GM12878 (cell line): Measurements from ENCODE around the gene SLC26A11. TPM values are rescaled to one million over a fixed set of nuclear protein-coding genes. Genes with fewer than 3 reads are reported as not detected.

ENCODE experiments used
- ATAC-seq: fragments of 200-7000 bp; cut with Tn5 transposase; 3 replicates; pipeline ENCODE4 v1.9.1; 2020; ENCODE audit warnings: mild to moderate bottlenecking, moderate library complexity
- BruUV-seq: library from RNA; stranded (reverse); fragments of 400-500 nt; replicated peaks from 2 replicates; lab custom pipeline; 2021; lab: Mats Ljungman, UMichigan
- CTCF ChIA-PET: fragments of 300-600 bp; sonication (Branson Sonifier 250); formaldehyde crosslinking; extraction: SDS; loops from one replicate; lab custom pipeline; 2021; ENCODE audit warnings: inconsistent platforms; lab: Yijun Ruan, JAX
- POLR2A ChIA-PET: fragments of 350-600 bp; formaldehyde crosslinking; extraction: SDS; loops from one replicate; lab custom pipeline; 2021; ENCODE audit warnings: inconsistent platforms; lab: Charles Lee
- RAD21 ChIA-PET: fragments of 300-600 bp; sonication (Branson Sonifier 250); formaldehyde crosslinking; loops from one replicate; lab custom pipeline; 2023; ENCODE audit warnings: antibody characterized with exemption; ENCODE audit not compliant: unreplicated experiment; lab: Charles Lee
- SMC1A ChIA-PET: fragments of 300-600 bp; sonication (Branson Sonifier 250); formaldehyde crosslinking; loops from one replicate; lab custom pipeline; 2023; ENCODE audit not compliant: unreplicated experiment, uncharacterized antibody; lab: Charles Lee
- DNase-seq: peaks from one replicate; pipeline ENCODE4 v3.0.0-alpha.2; 2011; ENCODE audit warnings: low read depth, low spot score
- FAIRE-seq: peaks from 3 replicates; lab custom pipeline; 2011; peaks lifted over from hg19 to GRCh38; lab: Jason Lieb, UNC
- H2AFZ ChIP-seq: 2 replicates; pipeline ENCODE4 v1.6.0; 2011; ENCODE audit warnings: low read depth, low read length, control low read depth; ENCODE audit not compliant: control insufficient read depth
- H3K27ac ChIP-seq: 2 replicates; pipeline ENCODE4 v1.5.1; 2011; ENCODE audit warnings: control low read depth; ENCODE audit not compliant: control insufficient read depth, insufficient read depth
- H3K27me3 ChIP-seq, 2 experiments: replicated peaks in 1 of 2; 2 replicates each; pipeline versions ENCODE4 v1.6.0 to v1.6.1; 2011; ENCODE audit warnings: low read length in 1 of 2; ENCODE audit not compliant: control insufficient read depth in 2 of 2, insufficient read depth in 2 of 2
- H3K36me3 ChIP-seq, 2 experiments: 2 replicates each; pipeline ENCODE4 v1.5.1; 2011; ENCODE audit warnings: low read length in 1 of 2; ENCODE audit not compliant: control insufficient read depth in 2 of 2, insufficient read depth in 2 of 2
- H3K4me1 ChIP-seq: 2 replicates; pipeline ENCODE4 v1.6.1; 2011; ENCODE audit warnings: mild to moderate bottlenecking, low read length, moderate library complexity, mixed read lengths; ENCODE audit not compliant: control insufficient read depth, insufficient read depth
- H3K4me2 ChIP-seq: 2 replicates; pipeline ENCODE4 v1.6.0; 2011; ENCODE audit warnings: control low read depth; ENCODE audit not compliant: control insufficient read depth, insufficient read depth
- H3K4me3 ChIP-seq: fragments of 200-600 bp; sonication (generic); 2 replicates; pipeline ENCODE4 v1.5.1; 2016
- H3K79me2 ChIP-seq: 2 replicates; pipeline ENCODE4 v1.6.0; 2011; ENCODE audit warnings: low read length; ENCODE audit not compliant: control insufficient read depth, insufficient read depth
- H3K9ac ChIP-seq: 2 replicates; pipeline ENCODE4 v1.8.0; 2011; ENCODE audit warnings: low read length, control low read depth, mixed read lengths; ENCODE audit not compliant: control insufficient read depth, insufficient read depth
- H3K9me3 ChIP-seq: replicated peaks from 3 replicates; pipeline ENCODE4 v1.5.1; 2011; ENCODE audit warnings: mild to moderate bottlenecking, low read length; ENCODE audit not compliant: control insufficient read depth, insufficient read depth
- H4K20me1 ChIP-seq: 2 replicates; pipeline ENCODE4 v1.6.0; 2011; ENCODE audit not compliant: control insufficient read depth, insufficient read depth
- BHLHE40 ChIP-seq, 2 experiments: fragments of 450-650 bp in 1 of 2; IDR thresholded peaks; 2 replicates each; pipeline ENCODE4 v1.6.1; 2011 to 2017; ENCODE audit warnings: low read depth in 2 of 2, borderline replicate concordance in 1 of 2, improper control_type of control experiment in 1 of 2, low read length in 1 of 2, mild to moderate bottlenecking in 1 of 2
- HDAC2 ChIP-seq: fragments of 200-600 bp; sonication (generic); IDR thresholded peaks from 2 replicates; pipeline ENCODE4 v1.6.1; 2017
- MLLT1 ChIP-seq: fragments of 450-650 bp; IDR thresholded peaks from 2 replicates; pipeline ENCODE4 v1.6.1; 2016; ENCODE audit warnings: mild to moderate bottlenecking
- NR2C2 ChIP-seq: IDR thresholded peaks from 2 replicates; pipeline ENCODE4 v1.6.1; 2011; ENCODE audit warnings: borderline replicate concordance, low read depth; ENCODE audit not compliant: control insufficient read depth, insufficient read length
- ZNF687 ChIP-seq: fragments of 450-650 bp; IDR thresholded peaks from 2 replicates; pipeline ENCODE4 v1.6.1; 2017; ENCODE audit warnings: mild to moderate bottlenecking, moderate library complexity
- WGBS: methylation state at CpG from one replicate; pipeline ENCODE4 v1.1.6; 2016; ENCODE audit warnings: low lambda C conversion rate; ENCODE audit not compliant: insufficient replicate concordance, insufficient coverage; ENCODE audit errors: missing lambda C conversion rate; 5-methylcytosine and 5-hydroxymethylcytosine counted together
- in situ Hi-C: fragments of 300-500 bp; cut with MboI; formaldehyde crosslinking; loops from 9 replicates; pipeline ENCODE4 v1.14.3; 2018; ENCODE audit warnings: mixed read lengths
- intact Hi-C: fragments of 100-400 bp; cut with micrococcal nuclease; formaldehyde crosslinking; loops from one replicate; pipeline ENCODE4 v1.14.2; 2022; ENCODE audit not compliant: unreplicated experiment
- polyA plus RNA-seq, 11 experiments: library from polyadenylated mRNA; depleted of rRNA in 4 of 11; unstranded in 6 of 11; stranded (reverse) in 5 of 11; fragments of >200 nt; fragmentation: Nextera tagmentation in 4 of 11; fragmentation: Illumina TruSeq in 1 of 11; extraction: Ambion mirVana in 4 of 11; extraction: Trizol in 1 of 11; gene quantifications; 1 replicate in 1 of 11; 2 replicates in 10 of 11; pipeline versions ENCODE4 v1.2.1 to v1.2.3, GENCODE V29; 2011 to 2016; ENCODE audit warnings: inconsistent platforms in 2 of 11, missing spikeins in 2 of 11, low read depth in 1 of 11
- total RNA-seq, 4 experiments: library from RNA; depleted of rRNA in 3 of 4; stranded (reverse); fragments of >200 nt in 3 of 4; fragmentation: Illumina TruSeq in 1 of 4; extraction: Trizol in 1 of 4; gene quantifications; 2 replicates each; pipeline versions ENCODE4 v1.2.1 to v1.2.3, GENCODE V29; 2013 to 2021

SLC26A11 gene
- total and polyA plus RNA-seq, 10 of the 15 experiments (the other 5 are each of a cell fraction or from before 2014, with no cell fraction given), result 0.05 to 4.1 (median 1.2) TPM; not detected in 1

GRCh38 chr17:80279895-80280294, 59.7 kb downstream of the SLC26A11 start:
- no peaks in the 10 kb centered on the region for H3K4me1 ChIP-seq
- ChIA-PET RAD21 (no interaction called here), CTCF (no interaction called here), POLR2A (no interaction called here), SMC1A (no interaction called here)
- H3K36me3 ChIP-seq, result peaks cover 9 to 28% of the 10 kb centered on the region in 2 experiments; a peak in 3 of 4 replicates
- H3K9me3 ChIP-seq, result no peaks in the 10 kb centered on the region
- no peak overlapping the region for H3K4me3 ChIP-seq
- BruUV-seq, result TSS peak; percentile 22
- H3K27ac ChIP-seq, result no peak overlapping the region
- no peak overlapping the region for H3K4me2 ChIP-seq
- in situ Hi-C loops, result no loop called here
- over 99% methylated on average over 14 of the region's 14 CpGs for WGBS
- intact Hi-C loops, result no loop called here
- DNase-seq (no peak), FAIRE-seq (no peak), ATAC-seq (no peak)
- H3K79me2 ChIP-seq, result no peaks in the 10 kb centered on the region; the same call in none of the 2 replicates
- H3K27me3 ChIP-seq, result no peaks in the 10 kb centered on the region
- no peak for TF ChIP-seq MLLT1
- H4K20me1 ChIP-seq, result 0 out of 2 replicates have a peak, but pooled peaks cover 2% of the 10 kb centered on the region
- no peak overlapping the region for H3K9ac ChIP-seq
- no peak overlapping the region for H2AFZ ChIP-seq

- ATAC-seq (no peak), FAIRE-seq (no peak), DNase-seq (no peak)
- ChIA-PET SMC1A (no interaction called here), RAD21 (no interaction called here), CTCF (interaction anchor here (0.6 kb wide), 1 partner anchor 13 kb away, joined by 3 read pairs; no protein-coding TSS in a partner anchor), POLR2A (interaction anchor here (0.6 kb wide), 1 partner anchor 444 kb away, joined by 3 read pairs; no protein-coding TSS in a partner anchor)
- 96% methylated on average over 10 of the region's 10 CpGs for WGBS
- no TSS peak for BruUV-seq
- H2AFZ ChIP-seq, result no peak overlapping the region
- peaks cover 9 to 32% of the 10 kb centered on the region in 2 experiments; a peak in 3 of 4 replicates for H3K36me3 ChIP-seq
- no peak overlapping the region for H3K4me2 ChIP-seq
- no peaks in the 10 kb centered on the region for H3K4me1 ChIP-seq
- no peak overlapping the region for H3K9ac ChIP-seq
- H4K20me1 ChIP-seq, result 0 out of 2 replicates have a peak, but pooled peaks cover 2% of the 10 kb centered on the region
- no peaks in the 10 kb centered on the region for H3K9me3 ChIP-seq
- in situ Hi-C loops, result no loop called here
- H3K27me3 ChIP-seq, result no peaks in the 10 kb centered on the region
- H3K4me3 ChIP-seq, result no peak overlapping the region
- intact Hi-C loops, result no loop called here
- no peak overlapping the region for H3K27ac ChIP-seq
- H3K79me2 ChIP-seq, result no peaks in the 10 kb centered on the region; the same call in none of the 2 replicates
- no peak for TF ChIP-seq NR2C2
- no peak for TF ChIP-seq ZNF687
- TF ChIP-seq HDAC2, result no peak
- no peak for TF ChIP-seq BHLHE40 (IDR thresholded peaks at IDR 0.05; ENCODE audit: borderline replicate concordance in 1 of 2, low read depth in 2 of 2, low read length in 1 of 2)
These were observed 61.3 kb downstream of the SLC26A11 start for GRCh38 chr17:80281516-80281915.
